ENCODE measurements around the gene C20orf173. TPM values are rescaled to one million over a fixed set of nuclear protein-coding genes. Genes with fewer than 3 reads are reported as not detected.

C20orf173 gene
- total RNA-seq, 3 donors from 2014 or later (not counting 1 experiment from before 2014, with no cell fraction given), result not detected

DNA sequence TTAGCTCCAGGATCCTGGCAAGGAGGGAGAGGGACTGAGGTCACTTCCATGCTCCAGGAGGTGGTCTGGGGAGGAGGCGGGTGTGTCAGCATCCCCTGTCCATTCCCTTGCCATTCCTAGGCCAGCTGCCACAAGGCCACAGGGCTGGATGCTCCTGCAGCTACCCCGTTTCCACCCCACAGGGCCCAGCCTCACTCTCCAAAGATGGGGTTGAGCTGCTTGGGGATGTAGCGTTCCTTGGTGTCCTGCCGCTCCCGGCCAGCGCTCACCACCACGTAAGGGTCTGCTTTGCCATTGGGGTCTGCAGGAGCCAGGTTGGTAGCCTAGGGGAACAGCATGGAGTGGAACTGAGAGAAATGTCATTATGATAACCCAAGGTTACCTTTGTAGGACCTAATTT, 35.5 kb upstream of the C20orf173 start:
- WGBS (ENCODE audit: insufficient coverage), result 96% methylated on average over 7 of the region's 7 CpGs
- Mint-ChIP-seq H3K4me3 (no peak overlapping the region), H3K27me3 (ENCODE audit: low read depth in 2 of 2) (peaks cover 8% of the 10 kb centered on the region in 2 donors), H3K36me3 (no peaks in the 10 kb centered on the region), H3K4me1 (no peaks in the 10 kb centered on the region), H3K9me3 (no peaks in the 10 kb centered on the region), H3K27ac (no peak overlapping the region)
- H3K27me3 ChIP-seq (ENCODE audit: control insufficient read depth, insufficient read depth, low read length), result no peaks in the 10 kb centered on the region
- DNase-seq, result no peak
- H3K9me3 ChIP-seq (ENCODE audit: control insufficient read depth, insufficient read depth, low read length), result no peaks in the 10 kb centered on the region
- intact Hi-C loops (cut with micrococcal nuclease), result no loop called here
- H3K4me3 ChIP-seq (ENCODE audit: low read length), result no peak overlapping the region
- no peaks in the 10 kb centered on the region for H3K36me3 ChIP-seq (ENCODE audit: control insufficient read depth, insufficient read depth, low read length)
- H3K27ac ChIP-seq (ENCODE audit: low read length), result no peak overlapping the region
- no peak for ATAC-seq
- no peaks in the 10 kb centered on the region for H3K4me1 ChIP-seq (ENCODE audit: control insufficient read depth, insufficient read depth, low read length)
- TF ChIP-seq, protein P1, sequence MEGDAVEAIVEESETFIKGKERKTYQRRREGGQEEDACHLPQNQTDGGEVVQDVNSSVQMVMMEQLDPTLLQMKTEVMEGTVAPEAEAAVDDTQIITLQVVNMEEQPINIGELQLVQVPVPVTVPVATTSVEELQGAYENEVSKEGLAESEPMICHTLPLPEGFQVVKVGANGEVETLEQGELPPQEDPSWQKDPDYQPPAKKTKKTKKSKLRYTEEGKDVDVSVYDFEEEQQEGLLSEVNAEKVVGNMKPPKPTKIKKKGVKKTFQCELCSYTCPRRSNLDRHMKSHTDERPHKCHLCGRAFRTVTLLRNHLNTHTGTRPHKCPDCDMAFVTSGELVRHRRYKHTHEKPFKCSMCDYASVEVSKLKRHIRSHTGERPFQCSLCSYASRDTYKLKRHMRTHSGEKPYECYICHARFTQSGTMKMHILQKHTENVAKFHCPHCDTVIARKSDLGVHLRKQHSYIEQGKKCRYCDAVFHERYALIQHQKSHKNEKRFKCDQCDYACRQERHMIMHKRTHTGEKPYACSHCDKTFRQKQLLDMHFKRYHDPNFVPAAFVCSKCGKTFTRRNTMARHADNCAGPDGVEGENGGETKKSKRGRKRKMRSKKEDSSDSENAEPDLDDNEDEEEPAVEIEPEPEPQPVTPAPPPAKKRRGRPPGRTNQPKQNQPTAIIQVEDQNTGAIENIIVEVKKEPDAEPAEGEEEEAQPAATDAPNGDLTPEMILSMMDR (IDR thresholded peaks at IDR 0.05), result no peak

DNA sequence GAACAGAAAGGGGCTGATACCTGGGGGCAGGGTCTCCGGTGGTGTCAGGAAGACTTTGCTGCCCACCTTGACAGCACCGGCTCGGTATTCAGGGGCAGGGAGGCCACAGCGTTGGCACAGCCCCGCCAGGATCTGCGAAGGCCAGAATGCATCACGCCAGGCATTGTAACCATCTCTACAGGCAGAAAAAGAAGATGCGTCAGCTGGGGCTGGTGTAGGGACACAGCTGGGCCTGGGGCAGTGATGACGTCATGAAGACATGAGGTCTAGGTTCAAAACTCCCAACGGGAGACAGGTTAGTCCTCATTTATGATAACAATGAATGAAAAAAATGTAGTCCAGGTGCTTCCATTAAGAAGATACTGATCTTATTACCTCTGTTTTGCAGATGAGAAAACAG, 34.4 kb upstream of the C20orf173 start:
- no peak overlapping the region for H3K27ac Mint-ChIP-seq
- no peak overlapping the region for H3K27ac ChIP-seq (ENCODE audit: low read length)
- no peaks in the 10 kb centered on the region for H3K36me3 ChIP-seq (ENCODE audit: control insufficient read depth, insufficient read depth, low read length)
- no peaks in the 10 kb centered on the region for H3K9me3 ChIP-seq (ENCODE audit: control insufficient read depth, insufficient read depth, low read length)
- no peaks in the 10 kb centered on the region for H3K27me3 ChIP-seq (ENCODE audit: control insufficient read depth, insufficient read depth, low read length)
- TF ChIP-seq, protein P1 (IDR thresholded peaks at IDR 0.05), result no peak
- DNase-seq, result no peak
- WGBS (ENCODE audit: insufficient coverage), result 95% methylated on average over 10 of the region's 10 CpGs
- H3K4me1 ChIP-seq (ENCODE audit: control insufficient read depth, insufficient read depth, low read length), result no peaks in the 10 kb centered on the region
- H3K4me1 Mint-ChIP-seq, result peaks cover 0 to under 1% of the 10 kb centered on the region in 2 donors
- H3K4me3 Mint-ChIP-seq, result no peak overlapping the region
- intact Hi-C loops (cut with micrococcal nuclease), result no loop called here
- H3K4me3 ChIP-seq (ENCODE audit: low read length), result no peak overlapping the region
- H3K9me3 Mint-ChIP-seq, result no peaks in the 10 kb centered on the region
- no peak for ATAC-seq
- no peaks in the 10 kb centered on the region for H3K36me3 Mint-ChIP-seq
- H3K27me3 Mint-ChIP-seq (ENCODE audit: low read depth in 2 of 2), result peaks cover 6 to 8% of the 10 kb centered on the region in 2 donors

DNA sequence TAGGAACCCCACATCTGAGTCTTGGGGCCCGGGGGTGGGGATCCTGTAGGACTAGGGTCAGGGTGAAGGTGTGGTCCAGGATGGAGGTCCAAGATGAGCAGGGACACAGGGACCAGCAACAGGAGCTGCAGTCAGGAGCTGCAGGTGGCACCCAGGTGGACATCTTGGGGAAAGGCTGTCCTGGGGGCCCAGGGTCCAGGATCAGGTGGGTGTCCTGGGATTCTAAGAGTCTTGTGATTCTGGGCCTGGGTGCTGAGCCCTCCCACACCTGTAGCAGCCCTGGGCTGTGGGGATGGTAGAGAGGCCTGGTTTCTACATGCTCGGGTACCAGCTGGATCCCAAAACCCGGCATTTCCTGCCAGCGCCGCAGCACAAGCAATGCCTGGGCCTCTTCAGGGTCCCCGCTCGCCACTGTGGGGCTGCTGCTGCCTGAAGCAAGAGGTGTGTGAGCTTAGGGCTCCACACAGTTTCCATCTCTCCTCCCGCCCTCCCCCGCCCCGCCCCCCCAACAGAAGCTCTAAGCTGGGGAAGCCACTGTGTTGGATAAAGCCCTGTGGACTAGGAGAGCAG, 33.2 kb upstream of the C20orf173 start:
- no peaks in the 10 kb centered on the region for H3K9me3 Mint-ChIP-seq
- H3K4me1 Mint-ChIP-seq, result peaks cover 0 to 6% of the 10 kb centered on the region in 2 donors
- Histone ChIP-seq H3K36me3 (ENCODE audit: control insufficient read depth, insufficient read depth, low read length) (no peaks in the 10 kb centered on the region), H3K27ac (ENCODE audit: low read length) (no peak overlapping the region), H3K4me1 (ENCODE audit: control insufficient read depth, insufficient read depth, low read length) (no peaks in the 10 kb centered on the region), H3K27me3 (ENCODE audit: control insufficient read depth, insufficient read depth, low read length) (no peaks in the 10 kb centered on the region), H3K4me3 (ENCODE audit: low read length) (no peak overlapping the region), H3K9me3 (ENCODE audit: control insufficient read depth, insufficient read depth, low read length) (no peaks in the 10 kb centered on the region)
- intact Hi-C loops (cut with micrococcal nuclease), result no loop called here
- H3K4me3 Mint-ChIP-seq, result no peak overlapping the region
- no peak overlapping the region for H3K27ac Mint-ChIP-seq
- WGBS (ENCODE audit: insufficient coverage), result 96% methylated on average over 7 of the region's 10 CpGs
- H3K36me3 Mint-ChIP-seq, result no peaks in the 10 kb centered on the region
- H3K27me3 Mint-ChIP-seq (ENCODE audit: low read depth in 2 of 2), result peaks cover 3 to 7% of the 10 kb centered on the region in 2 donors
- no peak for DNase-seq
- TF ChIP-seq, protein P1 (IDR thresholded peaks at IDR 0.05), result no peak
- ATAC-seq, result no peak

DNA sequence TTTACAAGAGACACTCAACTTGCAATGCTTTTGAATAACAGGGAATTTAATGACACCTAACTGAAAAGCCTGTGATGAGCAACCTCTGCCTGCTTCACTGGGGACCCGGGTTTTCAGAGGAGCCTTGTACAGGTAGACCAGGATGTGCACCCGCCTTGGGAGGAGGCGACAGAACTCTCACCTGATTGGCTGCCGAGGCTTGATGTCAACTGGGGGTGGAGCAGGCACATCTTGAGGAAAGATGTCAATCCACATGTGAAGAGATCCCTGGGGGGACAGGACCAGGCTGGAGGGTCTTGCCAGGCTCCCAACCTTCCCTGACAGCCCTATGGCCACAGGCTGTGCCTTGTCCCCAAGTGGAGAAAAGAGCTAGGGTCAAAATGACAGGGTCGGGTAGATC, 32.2 kb upstream of the C20orf173 start:
- Mint-ChIP-seq H3K27ac (no peak overlapping the region), H3K4me3 (no peak overlapping the region), H3K9me3 (no peaks in the 10 kb centered on the region), H3K36me3 (no peaks in the 10 kb centered on the region), H3K27me3 (ENCODE audit: low read depth in 2 of 2) (no peaks in the 10 kb centered on the region), H3K4me1 (peaks cover 0 to 6% of the 10 kb centered on the region in 2 donors)
- intact Hi-C loops (cut with micrococcal nuclease), result no loop called here
- ATAC-seq (no peak), DNase-seq (no peak)
- no peaks in the 10 kb centered on the region for H3K27me3 ChIP-seq (ENCODE audit: control insufficient read depth, insufficient read depth, low read length)
- no peak overlapping the region for H3K4me3 ChIP-seq (ENCODE audit: low read length)
- peaks cover 1% of the 10 kb centered on the region for H3K36me3 ChIP-seq (ENCODE audit: control insufficient read depth, insufficient read depth, low read length)
- no peak overlapping the region for H3K27ac ChIP-seq (ENCODE audit: low read length)
- H3K4me1 ChIP-seq (ENCODE audit: control insufficient read depth, insufficient read depth, low read length), result no peaks in the 10 kb centered on the region
- 73% methylated on average over 5 of the region's 5 CpGs for WGBS (ENCODE audit: insufficient coverage)
- TF ChIP-seq, protein P1 (IDR thresholded peaks at IDR 0.05), result no peak
- no peaks in the 10 kb centered on the region for H3K9me3 ChIP-seq (ENCODE audit: control insufficient read depth, insufficient read depth, low read length)
